HG03521 (cell line): ENCODE measurements around the gene PRXL2B.
A peak's percentile ranks its signal among the peaks of the same experiment; 100 is the strongest.
"Not testable (repeated sequence)": the region's sequence is repeated elsewhere in the genome, so short reads cannot be mapped to it uniquely, and the experiment has no call there.

Experiments used
- ATAC-seq: cut with Tn5 transposase; IDR thresholded peaks from one replicate; pipeline ENCODE4 v1.9.1; 2021; ENCODE audit warnings: mild to moderate bottlenecking, moderate library complexity; ENCODE audit not compliant: unreplicated experiment

Gene PRXL2B

DNA sequence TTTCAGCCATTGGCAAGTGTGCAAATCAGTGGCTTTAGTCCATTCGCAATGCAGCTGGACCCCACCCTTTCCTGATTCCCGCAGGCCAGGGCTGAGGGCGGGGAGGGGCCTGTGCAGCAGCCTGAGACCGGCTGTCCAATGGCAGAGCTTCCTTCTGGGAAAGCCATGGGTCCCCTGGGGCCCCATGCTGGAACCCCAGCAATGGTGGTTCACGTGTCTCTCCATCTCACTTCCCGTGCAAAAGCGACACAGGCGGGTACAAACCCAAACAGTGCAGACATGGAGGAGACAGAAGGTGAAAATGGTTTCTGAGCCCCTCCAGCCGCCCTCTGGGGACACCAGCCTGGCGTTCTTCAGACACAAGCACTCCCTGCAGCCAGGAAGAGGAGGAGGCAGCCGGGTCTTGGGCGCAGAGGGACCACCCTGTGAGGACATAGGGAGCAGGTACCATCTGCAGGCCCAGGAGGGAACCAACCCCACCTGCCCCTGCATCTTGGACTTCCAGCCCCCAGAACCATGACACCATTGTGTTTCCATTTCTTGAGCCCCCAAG is 36.2 kb upstream of the PRXL2B start:
- ATAC-seq = not testable (repeated sequence)

GRCh38 chr1:2551544-2551943 is 35.0 kb upstream of the PRXL2B start:
- not testable (repeated sequence) for ATAC-seq

GRCh38 chr1:2552189-2552588 is 34.4 kb upstream of the PRXL2B start:
- no peak for ATAC-seq

GRCh38 chr1:2553076-2553475 is 33.5 kb upstream of the PRXL2B start:
- ATAC-seq = not testable (repeated sequence)

DNA sequence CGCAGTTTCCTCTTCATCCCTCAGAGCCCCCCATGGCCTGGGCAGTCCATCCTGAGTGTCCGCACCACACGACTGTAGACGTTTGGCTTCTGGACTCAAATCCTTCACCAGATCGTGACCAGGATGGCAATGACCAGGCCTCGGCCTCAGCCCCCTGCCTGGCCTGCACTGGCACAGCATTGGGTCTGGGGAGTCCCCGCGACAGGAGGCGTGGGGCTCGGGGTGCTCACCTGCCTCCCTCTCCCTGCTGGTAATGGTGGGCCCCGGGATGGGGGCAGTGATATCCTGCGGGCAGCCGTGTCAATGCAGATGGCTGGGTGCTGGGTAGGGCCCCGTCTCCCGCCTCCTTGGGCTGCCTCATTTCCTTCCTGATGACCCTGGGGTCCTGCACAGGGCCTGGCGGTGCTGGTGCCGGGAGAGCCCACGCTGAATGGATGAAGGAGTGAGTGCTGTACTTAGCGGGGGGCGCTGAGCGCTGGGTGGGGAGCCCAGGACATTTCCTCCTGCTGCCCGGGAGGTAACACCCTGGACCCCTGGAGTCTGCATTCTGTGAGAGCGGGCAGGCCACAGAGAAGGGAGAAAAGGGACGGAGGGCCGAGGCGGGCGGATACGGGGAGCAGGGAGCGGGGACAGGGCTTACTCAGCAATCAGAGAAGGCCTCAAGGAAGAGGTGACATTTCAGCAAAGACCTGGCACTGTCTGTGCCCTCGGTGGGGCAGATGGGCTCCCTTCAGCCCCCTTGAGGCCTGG is 32.5 kb upstream of the PRXL2B start:
- no peak for ATAC-seq

GRCh38 chr1:2554621-2555387 is 31.8 kb upstream of the PRXL2B start:
- no peak for ATAC-seq

DNA sequence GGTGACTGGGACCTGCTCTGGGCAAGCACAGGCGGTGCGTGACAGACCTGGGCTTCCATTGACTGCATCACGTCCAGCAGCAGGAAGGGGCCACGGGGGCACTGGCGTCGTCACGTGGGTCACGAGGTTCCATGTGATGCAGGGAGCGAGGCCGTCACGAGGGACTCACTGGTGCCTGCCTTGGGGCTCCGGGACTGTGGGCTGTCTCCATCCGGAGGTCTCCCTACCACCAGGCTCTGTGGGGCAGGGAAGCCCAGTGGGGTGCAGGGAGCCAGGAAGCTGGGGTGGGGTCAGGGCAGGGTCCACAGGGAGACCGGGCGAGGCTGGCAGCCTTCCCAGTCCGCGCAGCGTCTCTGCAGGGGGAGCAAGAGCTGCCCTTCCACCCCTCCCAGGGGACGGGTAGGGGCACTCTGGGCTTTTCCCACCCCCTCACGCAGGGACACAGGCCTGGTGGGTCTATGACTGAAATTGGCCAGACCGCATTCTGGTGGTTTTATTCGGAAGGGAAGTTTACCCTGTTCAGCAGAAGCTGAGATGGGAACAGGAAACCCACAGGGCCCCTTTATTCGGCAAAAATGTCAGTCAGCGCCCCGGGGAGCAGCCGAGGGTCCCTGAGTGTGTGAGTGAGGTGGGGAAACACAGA is 30.8 kb upstream of the PRXL2B start:
- ATAC-seq = peak; percentile 25

DNA sequence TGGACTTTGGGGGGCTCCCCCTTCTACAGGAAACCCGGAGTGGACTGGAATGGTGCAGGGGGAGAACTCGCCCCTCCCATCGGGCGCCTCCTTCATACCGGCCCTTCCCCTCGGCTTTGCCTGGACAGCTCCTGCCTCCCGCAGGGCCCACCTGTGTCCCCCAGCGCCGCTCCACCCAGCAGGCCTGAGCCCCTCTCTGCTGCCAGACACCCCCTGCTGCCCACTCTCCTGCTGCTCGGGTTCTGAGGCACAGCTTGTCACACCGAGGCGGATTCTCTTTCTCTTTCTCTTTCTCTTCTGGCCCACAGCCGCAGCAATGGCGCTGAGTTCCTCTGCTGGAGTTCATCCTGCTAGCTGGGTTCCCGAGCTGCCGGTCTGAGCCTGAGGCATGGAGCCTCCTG is 30.3 kb upstream of the PRXL2B start, which contains the start of gene TNFRSF14:
Gene TNFRSF14, plus strand, starts transcription at position 95 of the 401 bp plus-strand sequence. Its CDS starts 294 bp downstream, at position 389.
- peak; percentile 39 for ATAC-seq

DNA sequence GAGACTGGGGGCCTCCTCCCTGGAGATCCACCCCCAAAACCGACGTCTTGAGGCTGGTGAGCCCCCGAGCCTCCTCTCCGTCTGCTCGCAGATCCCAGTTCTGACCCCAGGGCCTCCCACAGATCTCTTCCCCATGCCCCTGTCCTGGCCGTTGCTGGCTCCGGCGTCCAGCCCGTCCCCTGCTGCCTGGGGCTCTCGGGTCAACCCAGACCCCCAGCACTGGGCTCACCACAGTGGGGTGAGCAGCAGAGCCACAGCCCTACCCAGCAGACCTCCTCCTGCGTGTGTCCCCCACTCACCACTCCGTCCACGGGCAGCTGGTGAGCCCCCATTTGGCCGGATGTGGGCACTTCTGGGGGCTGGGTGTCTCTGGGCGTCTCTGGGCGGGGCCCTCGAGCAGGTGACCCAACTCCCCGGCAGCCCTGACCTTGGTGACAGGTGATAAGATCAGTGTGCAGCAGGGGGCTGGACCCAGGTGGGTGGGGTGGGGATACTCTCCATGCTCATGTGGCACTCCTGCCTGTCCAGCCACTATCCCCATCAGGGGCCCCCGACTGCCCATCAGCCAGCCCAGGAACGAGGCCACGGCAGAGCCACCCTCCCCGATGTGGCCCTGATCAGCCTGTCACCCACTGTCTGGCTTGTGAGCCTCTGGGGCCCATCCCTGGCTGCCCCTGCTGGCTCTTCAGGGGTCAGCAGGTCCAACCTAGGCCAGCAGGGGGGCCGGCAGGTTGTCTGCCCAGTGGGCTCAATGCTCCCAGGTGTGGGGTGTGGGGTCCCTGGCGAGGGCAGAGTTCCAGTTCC is 29.7 kb upstream of the PRXL2B start:
- ATAC-seq = peak; percentile 20

DNA sequence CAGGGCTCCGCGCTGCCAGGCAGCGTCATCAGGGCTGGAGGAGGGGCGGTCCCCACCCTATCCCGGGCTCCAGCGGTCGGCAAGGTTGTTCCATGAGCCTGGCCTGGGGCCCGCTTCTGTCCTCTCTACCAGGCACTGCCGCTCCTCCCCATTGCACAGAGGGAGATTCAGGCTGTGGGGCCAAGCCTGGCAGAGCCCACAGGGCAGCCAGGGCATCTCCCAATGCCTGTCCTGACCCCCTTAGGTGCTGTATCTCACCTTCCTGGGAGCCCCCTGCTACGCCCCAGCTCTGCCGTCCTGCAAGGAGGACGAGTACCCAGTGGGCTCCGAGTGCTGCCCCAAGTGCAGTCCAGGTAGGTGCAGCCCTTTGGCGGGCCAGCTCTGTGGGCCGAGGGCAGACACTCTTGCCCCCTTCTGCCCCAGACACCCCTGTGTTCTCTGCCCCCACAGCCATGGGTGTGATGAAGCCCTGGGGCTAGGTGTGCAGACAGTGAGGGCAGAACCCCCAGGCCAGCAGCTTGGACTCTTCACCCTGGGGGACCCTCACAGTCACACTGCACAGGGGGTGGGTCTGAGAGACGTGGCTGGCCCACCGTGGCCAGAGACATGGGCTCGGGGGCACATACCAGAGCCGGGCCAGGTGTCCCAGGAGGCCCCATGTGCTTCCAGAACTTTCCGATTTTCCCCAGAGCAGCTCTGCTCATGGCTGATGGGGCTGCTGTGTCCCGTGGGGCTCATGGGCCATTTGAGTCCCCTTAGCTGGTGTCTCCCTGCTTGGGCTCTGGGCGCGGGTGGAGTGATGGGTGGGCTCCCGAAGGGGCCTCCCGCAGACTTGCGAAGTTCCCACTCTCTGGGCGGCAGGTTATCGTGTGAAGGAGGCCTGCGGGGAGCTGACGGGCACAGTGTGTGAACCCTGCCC is 28.8 kb upstream of the PRXL2B start:
- ATAC-seq = no peak

DNA sequence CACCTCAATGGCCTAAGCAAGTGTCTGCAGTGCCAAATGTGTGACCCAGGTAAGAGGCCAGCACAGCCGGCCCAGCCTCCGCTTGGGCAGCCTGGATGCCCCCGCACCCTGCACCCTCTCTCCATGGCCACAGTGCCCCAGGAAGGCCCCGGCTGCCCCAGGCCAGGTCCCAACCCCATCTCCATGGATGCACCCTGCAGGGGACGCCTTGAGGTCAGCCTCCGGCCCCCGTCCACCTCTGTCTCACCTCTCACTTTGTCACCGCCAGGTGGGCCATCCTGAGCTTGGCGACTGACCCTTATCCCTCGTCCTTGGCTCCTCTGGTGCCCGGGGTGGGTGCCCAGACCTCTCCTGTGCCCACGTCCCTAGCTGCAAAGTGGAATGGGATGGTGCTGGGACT is 28.2 kb upstream of the PRXL2B start:
- no peak for ATAC-seq

DNA sequence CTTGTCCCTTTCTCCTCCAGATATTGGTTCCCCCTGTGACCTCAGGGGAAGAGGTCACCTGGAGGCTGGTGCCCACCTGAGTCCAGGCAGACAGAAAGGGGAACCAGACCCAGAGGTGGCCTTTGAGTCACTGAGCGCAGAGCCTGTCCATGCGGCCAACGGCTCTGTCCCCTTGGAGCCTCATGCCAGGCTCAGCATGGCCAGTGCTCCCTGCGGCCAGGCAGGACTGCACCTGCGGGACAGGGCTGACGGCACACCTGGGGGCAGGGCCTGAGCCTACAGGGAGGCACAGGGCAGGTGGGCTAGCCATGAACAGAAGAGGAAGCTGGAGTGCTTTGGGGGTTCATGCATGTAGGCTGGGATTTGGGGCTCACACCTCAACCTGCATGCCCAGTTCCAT is 27.7 kb upstream of the PRXL2B start:
- no peak for ATAC-seq

GRCh38 chr1:2559509-2560298 is 26.9 kb upstream of the PRXL2B start:
- ATAC-seq = no peak

DNA sequence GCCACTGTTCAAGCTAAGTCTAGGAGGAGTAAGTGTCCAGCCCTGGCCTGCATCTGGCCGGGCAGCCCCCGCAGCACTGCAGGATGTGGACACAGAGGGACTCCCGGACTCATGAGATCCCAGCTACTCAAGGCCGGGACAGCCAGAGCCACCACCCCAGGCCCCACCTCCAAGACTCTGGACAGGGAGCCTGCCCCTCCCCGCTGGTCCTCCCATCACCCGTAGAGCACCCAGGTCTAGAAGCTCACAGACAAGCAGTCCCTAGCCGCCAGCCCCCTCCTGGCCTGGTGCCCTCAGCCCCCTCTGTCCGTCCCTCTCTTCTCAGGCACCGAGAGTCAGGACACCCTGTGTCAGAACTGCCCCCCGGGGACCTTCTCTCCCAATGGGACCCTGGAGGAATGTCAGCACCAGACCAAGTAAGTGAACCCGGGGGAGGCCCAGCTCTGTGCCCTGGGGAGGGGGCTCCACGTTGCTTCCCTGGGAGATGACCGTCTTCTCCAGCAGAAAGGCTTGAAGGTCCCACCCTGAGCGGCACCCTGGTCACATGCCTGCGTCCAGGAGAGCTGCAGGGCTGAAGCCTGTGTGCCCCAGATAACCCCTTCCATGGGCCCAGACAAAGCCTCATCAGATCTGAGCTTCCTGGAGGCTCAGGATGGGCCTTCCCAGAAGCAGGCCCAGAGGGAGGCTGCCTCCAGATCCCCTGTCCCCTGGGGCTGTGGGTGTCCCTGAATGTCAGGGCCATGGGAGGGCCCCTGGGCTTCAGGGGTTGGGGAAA is 26.1 kb upstream of the PRXL2B start:
- ATAC-seq = no peak

- no peak for ATAC-seq
Measured at GRCh38 chr1:2561446-2561845, 25.1 kb upstream of the PRXL2B start.

- ATAC-seq = no peak
Measured at GRCh38 chr1:2561898-2562895, 24.4 kb upstream of the PRXL2B start.

DNA sequence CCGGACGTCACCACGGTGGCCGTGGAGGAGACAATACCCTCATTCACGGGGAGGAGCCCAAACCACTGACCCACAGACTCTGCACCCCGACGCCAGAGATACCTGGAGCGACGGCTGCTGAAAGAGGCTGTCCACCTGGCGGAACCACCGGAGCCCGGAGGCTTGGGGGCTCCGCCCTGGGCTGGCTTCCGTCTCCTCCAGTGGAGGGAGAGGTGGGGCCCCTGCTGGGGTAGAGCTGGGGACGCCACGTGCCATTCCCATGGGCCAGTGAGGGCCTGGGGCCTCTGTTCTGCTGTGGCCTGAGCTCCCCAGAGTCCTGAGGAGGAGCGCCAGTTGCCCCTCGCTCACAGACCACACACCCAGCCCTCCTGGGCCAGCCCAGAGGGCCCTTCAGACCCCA is 23.4 kb upstream of the PRXL2B start:
- ATAC-seq = no peak
